Inflammatory macrophage (primary cell): Measurements from ENCODE around the gene ELMO2.
A peak's percentile ranks its signal among the peaks of the same experiment; 100 is the strongest.

ENCODE experiments used
- DNase-seq, 2 donors: peaks; one replicate each; pipeline ENCODE4 v3.0.0-alpha.2; 2020 to 2022

ELMO2 gene

DNA sequence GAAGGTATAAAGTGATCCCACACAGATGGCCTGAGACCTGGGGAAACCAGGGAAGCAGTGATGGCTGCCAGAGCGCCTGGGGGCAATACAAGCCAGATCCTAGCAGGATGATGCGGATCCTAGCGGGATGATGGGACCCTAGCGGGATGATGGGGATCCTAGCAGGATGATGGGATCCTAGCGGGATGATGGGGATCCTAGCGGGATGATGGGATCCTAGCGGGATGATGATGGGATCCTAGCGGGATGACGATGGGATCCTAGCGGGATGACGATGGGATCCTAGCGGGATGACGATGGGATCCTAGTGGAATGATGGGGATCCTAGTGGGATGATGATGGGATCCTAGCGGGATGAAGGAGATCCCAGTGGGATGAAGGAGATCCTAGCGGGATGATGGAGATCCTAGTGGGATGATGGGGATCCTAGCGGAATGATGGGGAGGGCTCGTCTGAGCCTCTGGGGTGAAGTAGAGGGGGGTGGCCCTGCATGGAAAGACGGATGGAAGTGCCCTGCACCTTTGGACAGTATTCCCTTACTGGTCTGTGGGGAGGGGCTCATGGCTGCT, 54.0 kb downstream of the ELMO2 start:
- no peak for DNase-seq

GRCh38 chr20:46351357-46352058, 54.9 kb downstream of the ELMO2 start:
- peak; percentile 22 to 28 for DNase-seq

- DNase-seq = no peak
Measured at GRCh38 chr20:46350986-46351267, 55.5 kb downstream of the ELMO2 start.

- peak; percentile 47 to 88 for DNase-seq
Measured at GRCh38 chr20:46350201-46350985, 56.0 kb downstream of the ELMO2 start.

GRCh38 chr20:46349742-46350056, 56.7 kb downstream of the ELMO2 start:
- no peak for DNase-seq

DNA sequence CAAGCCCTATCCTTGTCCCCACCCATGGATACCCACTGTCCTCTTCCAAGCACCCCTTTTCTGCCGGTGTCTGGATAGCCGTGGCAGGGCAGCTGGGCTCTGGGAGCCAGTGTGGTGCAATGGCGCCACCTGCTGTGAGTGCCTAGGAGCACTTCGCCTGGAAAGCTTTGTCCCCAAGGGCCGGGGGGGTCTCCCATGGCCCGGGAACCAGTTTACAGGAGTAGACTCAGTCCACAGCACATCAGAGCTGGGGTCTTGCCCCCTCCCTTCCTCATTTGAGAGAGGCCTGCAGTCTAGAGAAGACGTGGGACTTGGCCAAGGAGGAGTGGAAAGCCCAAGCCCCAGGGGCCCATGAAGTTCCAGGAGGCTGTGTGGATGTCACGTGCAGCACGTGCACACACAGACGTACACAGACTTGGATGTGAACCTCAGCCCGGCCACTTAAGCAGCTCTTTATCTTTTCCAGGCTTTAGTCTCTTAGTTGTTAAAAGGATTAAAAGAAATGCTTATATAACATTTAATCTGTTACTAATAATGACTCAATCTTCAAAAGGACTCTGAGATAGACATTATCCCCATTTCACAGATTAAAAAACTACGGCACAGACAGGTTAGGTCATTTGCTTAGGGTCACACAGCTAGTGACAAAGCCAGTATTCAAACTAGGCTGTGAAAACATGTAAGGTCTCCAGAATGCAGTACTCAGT, 57.2 kb downstream of the ELMO2 start:
- DNase-seq = peak; percentile 43 to 65

DNA sequence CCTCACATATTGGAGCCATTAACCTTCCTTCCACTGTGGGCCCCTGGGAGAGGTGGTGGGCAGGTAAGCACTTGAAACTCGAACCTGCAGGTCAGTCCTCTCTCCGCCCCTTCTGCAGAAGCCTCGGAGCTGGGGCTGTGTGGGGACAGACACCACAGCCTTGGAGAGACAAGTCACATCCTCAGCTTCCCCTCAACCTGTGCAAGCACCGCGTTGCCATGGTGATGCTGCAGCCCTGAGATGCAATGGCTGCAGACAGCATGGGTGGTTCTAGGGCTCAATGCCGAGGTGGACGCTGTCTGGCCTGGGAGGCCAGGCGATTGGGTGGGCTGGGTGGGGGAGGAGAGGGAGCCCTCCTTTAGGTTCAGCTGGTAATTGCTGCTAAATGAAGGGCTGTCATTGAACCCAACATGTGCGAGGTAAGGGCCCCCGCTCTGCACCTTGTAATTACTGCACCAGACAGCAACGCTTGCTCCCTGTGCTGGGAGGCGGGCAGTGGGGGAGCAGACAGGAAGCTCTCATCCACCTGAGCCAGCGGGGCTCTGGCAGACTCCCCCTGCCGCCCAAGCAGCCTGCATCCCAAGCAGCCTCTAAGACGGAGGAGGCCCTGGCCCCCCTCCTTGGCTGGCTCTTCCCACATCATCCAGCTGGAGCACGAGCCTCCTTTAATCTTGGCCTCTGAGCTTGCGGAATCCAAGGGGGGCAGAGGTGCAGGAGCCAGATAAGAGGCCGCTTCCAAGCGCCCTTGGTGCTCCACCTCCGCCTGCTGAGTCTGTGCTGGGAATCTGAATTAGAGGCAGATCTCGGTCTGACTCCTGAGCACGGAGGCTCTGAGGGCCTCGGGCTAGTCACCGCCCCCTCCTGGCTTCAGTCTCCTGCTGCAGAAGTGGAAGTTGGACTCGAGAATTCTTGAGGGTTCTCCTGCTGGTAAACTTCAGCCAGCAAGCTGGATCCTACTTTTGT, 58.3 kb downstream of the ELMO2 start:
- peak in 1 of 2 donors; percentile 24 for DNase-seq

GRCh38 chr20:46346770-46347169, 59.6 kb downstream of the ELMO2 start:
- DNase-seq = no peak

GRCh38 chr20:46344488-46345162, 61.8 kb downstream of the ELMO2 start:
- DNase-seq = no peak

- DNase-seq = no peak
Measured at GRCh38 chr20:46343975-46344357, 62.4 kb downstream of the ELMO2 start.

GRCh38 chr20:46343348-46343974, 63.0 kb downstream of the ELMO2 start:
- no peak for DNase-seq

DNA sequence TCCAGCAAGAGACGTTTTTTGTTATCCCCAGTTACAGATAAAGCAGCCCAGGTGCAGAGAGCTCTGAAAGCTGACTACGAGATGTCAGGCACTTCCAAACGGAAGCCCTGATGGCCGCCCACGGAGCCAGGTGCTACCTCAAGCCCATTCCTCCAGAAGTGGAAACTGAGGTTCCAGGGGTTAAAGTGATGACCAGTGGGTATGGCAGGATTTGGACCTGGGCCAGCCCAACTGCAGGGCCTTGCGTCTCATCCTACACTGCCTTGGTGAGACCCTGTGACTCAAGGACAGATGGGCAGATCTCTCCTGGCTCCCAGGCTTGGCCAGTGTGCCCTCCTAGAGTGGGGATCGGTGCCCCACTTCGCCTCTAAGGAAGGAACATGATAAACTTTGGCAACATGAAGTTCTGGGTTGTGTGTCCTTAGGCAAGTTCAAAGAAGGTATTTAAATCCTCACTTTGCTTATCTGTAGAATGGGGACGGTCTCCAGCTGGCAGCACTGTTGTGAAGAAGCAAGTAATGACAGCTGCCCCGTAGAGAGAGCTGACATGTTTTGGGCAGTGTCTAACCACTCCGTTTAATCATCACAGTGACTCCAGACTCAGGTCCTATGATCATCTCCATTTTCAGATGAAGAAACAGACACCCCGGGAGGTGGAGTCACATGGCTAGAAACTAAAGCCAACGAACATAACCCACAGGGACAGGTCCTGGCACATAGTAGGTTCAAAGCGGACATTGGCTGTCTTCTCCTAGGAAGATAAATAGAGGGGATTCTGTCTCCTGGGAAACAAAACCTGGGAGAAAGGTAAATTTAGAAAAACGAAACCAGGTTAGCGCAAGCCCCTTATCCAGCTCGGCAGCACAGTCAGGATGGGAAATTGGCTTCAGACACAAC, 63.7 kb downstream of the ELMO2 start:
- DNase-seq = peak in 1 of 2 donors; percentile 28

GRCh38 chr20:46342010-46342378, 64.4 kb downstream of the ELMO2 start:
- DNase-seq = no peak

DNA sequence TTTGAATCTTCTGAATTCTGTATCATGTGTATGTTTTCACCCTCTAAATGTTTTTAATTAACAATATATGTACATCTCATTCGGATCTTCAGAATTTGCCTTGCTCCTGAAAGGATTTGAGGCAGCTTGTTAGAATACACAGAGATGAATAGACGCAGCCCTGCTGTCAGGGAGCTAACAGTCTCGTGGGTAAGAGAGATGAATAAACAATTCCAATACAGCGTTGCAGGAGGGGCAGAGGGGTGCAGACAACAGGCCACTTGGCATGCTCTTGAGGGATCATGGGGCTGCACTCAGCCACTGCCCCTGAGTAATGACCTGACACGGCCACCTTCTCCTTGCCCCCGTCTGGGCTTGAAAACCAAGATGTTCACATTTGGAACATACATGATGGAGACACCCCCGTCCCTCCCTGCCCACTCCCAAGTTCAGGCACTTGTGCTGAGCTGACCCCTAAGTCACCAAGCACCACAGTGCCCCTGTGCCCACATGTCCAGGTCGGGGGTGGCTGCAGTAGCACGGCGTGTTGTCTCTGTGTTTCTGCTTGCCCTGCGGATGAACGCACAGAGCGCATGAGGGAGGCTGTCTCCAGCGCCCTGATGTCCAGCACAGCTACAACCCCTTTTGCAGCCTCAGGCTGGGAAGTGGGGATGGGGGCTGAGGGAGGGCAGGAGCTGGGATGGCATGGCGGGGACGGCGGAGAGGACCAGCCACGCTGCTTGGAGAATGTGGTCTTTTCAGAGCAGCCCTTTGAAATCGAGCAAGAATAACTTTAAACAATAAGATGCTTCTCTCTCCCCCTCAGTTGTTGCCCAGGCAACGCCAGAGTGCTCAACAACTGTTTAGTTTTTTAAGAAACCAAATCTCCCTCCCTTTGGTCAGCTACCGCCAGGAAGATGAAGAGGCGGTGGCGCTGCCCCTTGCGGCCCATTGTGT, 65.1 kb downstream of the ELMO2 start:
- DNase-seq = no peak

DNA sequence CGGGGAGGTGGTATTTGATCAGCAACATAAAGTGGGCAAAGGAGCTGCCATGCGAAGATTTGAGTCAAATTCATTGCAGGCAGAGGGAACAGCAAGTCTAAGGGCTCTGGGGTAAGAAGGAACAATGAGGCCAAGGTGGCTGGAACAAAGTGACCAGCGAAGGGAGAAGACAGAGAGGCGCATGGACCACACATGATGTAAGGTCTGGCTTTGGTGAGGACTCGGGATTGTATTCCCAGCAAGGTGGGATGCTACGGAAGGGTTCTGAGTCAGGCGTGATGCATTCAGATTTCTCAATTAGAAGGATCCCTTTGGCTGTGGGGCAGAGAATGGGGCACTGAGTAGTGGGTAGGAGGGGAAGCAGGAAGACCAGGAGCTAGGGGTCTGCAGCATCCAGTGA, 67.4 kb downstream of the ELMO2 start:
- no peak for DNase-seq

DNA sequence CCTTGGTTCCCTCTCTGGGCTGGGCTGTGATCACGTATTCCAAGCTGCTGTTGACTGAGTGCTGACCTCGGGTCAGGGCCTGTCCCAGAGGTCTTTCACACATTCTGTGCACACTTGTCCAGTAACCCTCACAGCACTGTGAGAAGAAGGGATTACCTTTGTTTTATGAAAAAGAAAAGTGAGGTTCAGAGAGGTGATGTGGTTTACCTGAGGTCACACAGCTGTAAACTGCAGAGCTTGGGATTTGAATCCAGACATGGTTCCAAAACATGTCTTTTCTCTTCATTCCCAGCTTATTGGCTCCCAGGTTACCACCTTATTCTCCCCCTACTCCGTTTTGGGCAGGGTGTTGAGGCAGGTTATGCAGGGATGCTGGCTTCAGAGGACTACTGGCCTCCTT, 69.7 kb downstream of the ELMO2 start:
- DNase-seq = no peak

GRCh38 chr20:46334303-46334904, 72.0 kb downstream of the ELMO2 start:
- no peak for DNase-seq

GRCh38 chr20:46333161-46333991, 73.0 kb downstream of the ELMO2 start:
- no peak for DNase-seq
